SU-DHL-6 (cell line): ENCODE results near the gene FAM124B.

ENCODE experiments used
- H2AFZ ChIP-seq: fragments of 200-600 bp; sonication (generic); 2 replicates; pipeline ENCODE4 v1.6.1; 2014; ENCODE audit warnings: low read depth, mild to moderate bottlenecking, moderate library complexity, mixed read lengths, antibody characterized with exemption, low read length; ENCODE audit not compliant: severe bottlenecking
- H3F3A ChIP-seq: fragments of 200-600 bp; shearing (Covaris generic); 2 replicates; pipeline ENCODE4 v1.6.0; 2016; ENCODE audit warnings: antibody characterized with exemption, mild to moderate bottlenecking; ENCODE audit not compliant: insufficient read depth
- H3K27ac ChIP-seq: fragments of 200-600 bp; sonication (generic); 2 replicates; pipeline ENCODE4 v1.5.1; 2016; ENCODE audit warnings: low read depth, mild to moderate bottlenecking, low read length, moderate library complexity, mixed read lengths
- H3K27me3 ChIP-seq: fragments of 200-600 bp; sonication (generic), shearing (Covaris generic); 2 replicates; pipeline ENCODE4 v1.6.0; 2014; ENCODE audit warnings: mild to moderate bottlenecking, low read length
- H3K36me3 ChIP-seq: fragments of 200-600 bp; sonication (generic); 2 replicates; pipeline ENCODE4 v1.6.1; 2014; ENCODE audit warnings: mild to moderate bottlenecking, low read length, mixed read lengths
- H3K4me2 ChIP-seq: fragments of 300-600, 200-600 bp; shearing (Covaris generic), sonication (generic); 2 replicates; pipeline ENCODE4 v1.6.0; 2014; ENCODE audit warnings: low read length, low read depth, mild to moderate bottlenecking; ENCODE audit not compliant: poor library complexity, severe bottlenecking
- H3K4me3 ChIP-seq: fragments of 200-600 bp; sonication (generic); 2 replicates; pipeline ENCODE4 v1.5.1; 2014; ENCODE audit warnings: antibody characterized with exemption, low read length, mild to moderate bottlenecking, mixed read lengths; ENCODE audit not compliant: insufficient read depth, poor library complexity, severe bottlenecking
- H3K79me2 ChIP-seq: fragments of 200-600 bp; sonication (generic); 2 replicates; pipeline ENCODE4 v1.6.1; 2014; ENCODE audit warnings: mild to moderate bottlenecking, low read length, moderate library complexity; ENCODE audit not compliant: insufficient read depth
- H3K9ac ChIP-seq: fragments of 200-600 bp; sonication (generic); 2 replicates; pipeline ENCODE4 v1.7.0; 2014; ENCODE audit warnings: mild to moderate bottlenecking, low read length
- H3K9me2 ChIP-seq: fragments of 200-600 bp; sonication (generic); replicated peaks from 2 replicates; pipeline ENCODE4 v1.6.1; 2014; ENCODE audit warnings: low read length; ENCODE audit not compliant: insufficient read depth
- H3K9me3 ChIP-seq: fragments of 200-600 bp; sonication (generic); 2 replicates; pipeline ENCODE4 v1.6.1; 2014; ENCODE audit warnings: low read length, mixed read lengths; ENCODE audit not compliant: insufficient read depth
- H4K20me1 ChIP-seq: fragments of 200-600 bp; sonication (generic); 2 replicates; pipeline ENCODE4 v1.6.1; 2014; ENCODE audit warnings: low read depth, mild to moderate bottlenecking, antibody characterized with exemption, low read length, moderate library complexity, mixed read lengths
- CTCF ChIP-seq: fragments of 200-600 bp; sonication (generic); IDR thresholded peaks from one replicate; pipeline ENCODE4 v1.5.1; 2017; ENCODE audit warnings: antibody characterized with exemption, mild to moderate bottlenecking, low read length, moderate library complexity; ENCODE audit not compliant: insufficient read depth, poor library complexity, severe bottlenecking
- EZH2phosphoT487 ChIP-seq: fragments of 200-600 bp; sonication (generic), shearing (Covaris generic); conservative IDR thresholded peaks from 2 replicates; pipeline ENCODE4 v1.6.1; 2018; ENCODE audit warnings: mild to moderate bottlenecking, antibody characterized with exemption, low read length, moderate library complexity, mixed read lengths

FAM124B gene

GRCh38 chr2:224349396-224349795 lies 52.5 kb downstream of the FAM124B start:
- Histone ChIP-seq H3K9me2 (no peaks in the 10 kb centered on the region), H4K20me1 (no peaks in the 10 kb centered on the region), H3K36me3 (no peaks in the 10 kb centered on the region), H3K4me2 (no peak overlapping the region), H3K9me3 (no peaks in the 10 kb centered on the region), H3K9ac (no peak overlapping the region), H3F3A (no peaks in the 10 kb centered on the region), H3K4me3 (no peak overlapping the region), H3K27ac (no peak overlapping the region), H3K79me2 (no peaks in the 10 kb centered on the region), H3K27me3 (no peaks in the 10 kb centered on the region; the same call in 1 of the 2 replicates), H2AFZ (no peak overlapping the region)
- no peak for TF ChIP-seq EZH2phosphoT487
- TF ChIP-seq CTCF, result no peak

- Histone ChIP-seq H3K79me2 (no peaks in the 10 kb centered on the region), H3F3A (no peaks in the 10 kb centered on the region), H2AFZ (no peak overlapping the region), H3K9ac (no peak overlapping the region), H3K4me2 (no peak overlapping the region), H3K9me2 (no peaks in the 10 kb centered on the region), H3K27me3 (no peaks in the 10 kb centered on the region; the same call in 1 of the 2 replicates), H3K36me3 (no peaks in the 10 kb centered on the region), H4K20me1 (no peaks in the 10 kb centered on the region), H3K9me3 (no peaks in the 10 kb centered on the region), H3K27ac (no peak overlapping the region), H3K4me3 (no peak overlapping the region)
- TF ChIP-seq EZH2phosphoT487 (no peak), CTCF (no peak)
These were observed 54.5 kb downstream of the FAM124B start for GRCh38 chr2:224347176-224348051.

- H3K36me3 ChIP-seq, result no peaks in the 10 kb centered on the region
- H3K27ac ChIP-seq, result no peak overlapping the region
- H2AFZ ChIP-seq, result no peak overlapping the region
- H3K9ac ChIP-seq, result no peak overlapping the region
- no peaks in the 10 kb centered on the region; the same call in 1 of the 2 replicates for H3K27me3 ChIP-seq
- no peaks in the 10 kb centered on the region for H3K9me2 ChIP-seq
- H3K4me2 ChIP-seq, result no peak overlapping the region
- H4K20me1 ChIP-seq, result no peaks in the 10 kb centered on the region
- H3K4me3 ChIP-seq, result no peak overlapping the region
- no peaks in the 10 kb centered on the region for H3K79me2 ChIP-seq
- H3K9me3 ChIP-seq, result no peaks in the 10 kb centered on the region
- H3F3A ChIP-seq, result no peaks in the 10 kb centered on the region
- no peak for TF ChIP-seq EZH2phosphoT487
- TF ChIP-seq CTCF, result no peak
These were observed 56.4 kb downstream of the FAM124B start for GRCh38 chr2:224345492-224345891.
